ENCODE data around the gene OTOA.
"Not testable (repeated sequence)": the region's sequence is repeated elsewhere in the genome, so short reads cannot be mapped to it uniquely, and the experiment has no call there.

Gene OTOA

GRCh38 chr16:21663889-21664647, at the start of gene OTOA:
TSS of gene OTOA (plus strand) at chr16:21663968. CDS start at chr16:21678515, 14,547 bp downstream.
- DNase-seq (ENCODE audit: low spot score) = no peak

- no peak for DNase-seq (ENCODE audit: low spot score)
Measured at GRCh38 chr16:21614896-21615295, 48.9 kb upstream of the OTOA start.

- DNase-seq (ENCODE audit: low spot score) = no peak
Measured at GRCh38 chr16:21617607-21618006, 46.2 kb upstream of the OTOA start.

- no peak for DNase-seq (ENCODE audit: low spot score)
Measured at GRCh38 chr16:21618281-21618680, 45.5 kb upstream of the OTOA start.

DNA sequence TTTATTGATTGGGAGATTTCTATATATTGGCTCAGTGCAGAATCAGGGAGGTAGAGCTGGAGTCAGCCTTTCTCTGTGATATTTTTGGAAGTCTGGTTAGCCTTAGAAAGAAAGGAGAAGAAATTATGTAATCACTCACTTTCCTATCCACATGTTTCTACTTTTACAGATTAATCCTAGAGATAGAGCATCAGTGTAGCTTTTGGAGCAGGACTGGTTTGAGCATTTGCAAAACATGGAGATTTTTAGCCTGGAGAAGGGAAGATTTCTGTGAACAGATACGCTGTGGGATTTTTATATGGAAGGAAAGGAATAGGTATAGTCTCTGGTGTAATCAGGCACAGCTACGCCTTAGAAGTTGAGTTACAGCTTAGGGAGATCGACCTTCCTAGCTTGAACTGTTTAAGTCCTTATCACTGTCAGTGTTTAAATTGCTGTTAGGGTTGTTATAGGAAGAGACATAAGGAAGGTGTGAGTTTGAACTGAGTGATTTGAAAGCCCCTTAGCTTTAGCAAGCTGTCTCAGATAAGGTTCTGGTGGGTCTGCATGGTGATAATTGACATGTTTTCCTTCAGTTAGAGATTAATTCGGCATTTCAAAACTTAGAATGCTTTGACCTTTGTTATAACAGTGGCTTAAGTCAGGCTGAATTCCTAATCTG, 43.9 kb upstream of the OTOA start:
- no peak for DNase-seq (ENCODE audit: low spot score)

DNA sequence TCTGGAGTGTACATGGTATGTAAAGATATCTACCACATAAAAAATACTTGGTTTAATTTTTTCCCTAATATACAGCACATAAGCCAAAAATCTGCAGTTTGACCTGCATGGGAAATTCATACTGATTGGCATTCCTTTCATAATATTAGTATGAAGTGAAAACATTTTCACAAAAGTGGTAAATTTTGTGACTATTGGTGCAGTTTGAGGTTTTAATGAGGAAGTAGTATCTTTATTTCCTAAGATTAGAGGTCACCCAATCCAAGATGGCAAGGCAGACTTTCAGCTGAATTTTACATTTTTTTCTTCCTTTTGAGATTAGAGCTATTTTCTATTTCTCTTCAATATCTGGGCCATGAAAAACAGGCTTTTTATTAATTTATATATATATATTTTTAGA, 43.2 kb upstream of the OTOA start:
- DNase-seq (ENCODE audit: low spot score) = no peak

- no peak for DNase-seq (ENCODE audit: low spot score)
Measured at GRCh38 chr16:21622545-21622944, 41.2 kb upstream of the OTOA start.

- DNase-seq (ENCODE audit: low spot score) = no peak
Measured at GRCh38 chr16:21625026-21625425, 38.7 kb upstream of the OTOA start.

- DNase-seq (ENCODE audit: low spot score) = peak; percentile 58
Measured at GRCh38 chr16:21626659-21627277, 37.0 kb upstream of the OTOA start.

GRCh38 chr16:21628121-21628726, 35.5 kb upstream of the OTOA start:
- DNase-seq (ENCODE audit: low spot score) = no peak

DNA sequence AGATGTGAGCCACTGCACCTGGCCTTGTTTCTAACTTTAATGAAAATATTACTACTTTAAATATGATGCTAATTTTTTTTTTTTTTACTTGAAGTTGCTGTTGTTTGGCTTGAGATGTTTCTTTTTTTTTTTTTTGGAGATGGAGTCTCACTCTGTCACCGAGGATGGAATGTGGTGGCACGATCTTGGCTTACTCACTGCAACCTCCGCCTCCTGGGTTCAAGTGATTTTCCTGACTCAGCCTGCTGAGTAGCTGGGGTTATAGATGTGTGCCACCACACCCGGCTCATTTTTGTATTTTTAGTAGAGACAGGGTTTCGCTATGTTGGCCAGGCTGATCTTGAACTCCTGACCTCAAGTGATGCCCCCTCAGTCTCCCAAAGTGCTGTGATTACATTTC, 35.0 kb upstream of the OTOA start:
- no peak for DNase-seq (ENCODE audit: low spot score)

DNA sequence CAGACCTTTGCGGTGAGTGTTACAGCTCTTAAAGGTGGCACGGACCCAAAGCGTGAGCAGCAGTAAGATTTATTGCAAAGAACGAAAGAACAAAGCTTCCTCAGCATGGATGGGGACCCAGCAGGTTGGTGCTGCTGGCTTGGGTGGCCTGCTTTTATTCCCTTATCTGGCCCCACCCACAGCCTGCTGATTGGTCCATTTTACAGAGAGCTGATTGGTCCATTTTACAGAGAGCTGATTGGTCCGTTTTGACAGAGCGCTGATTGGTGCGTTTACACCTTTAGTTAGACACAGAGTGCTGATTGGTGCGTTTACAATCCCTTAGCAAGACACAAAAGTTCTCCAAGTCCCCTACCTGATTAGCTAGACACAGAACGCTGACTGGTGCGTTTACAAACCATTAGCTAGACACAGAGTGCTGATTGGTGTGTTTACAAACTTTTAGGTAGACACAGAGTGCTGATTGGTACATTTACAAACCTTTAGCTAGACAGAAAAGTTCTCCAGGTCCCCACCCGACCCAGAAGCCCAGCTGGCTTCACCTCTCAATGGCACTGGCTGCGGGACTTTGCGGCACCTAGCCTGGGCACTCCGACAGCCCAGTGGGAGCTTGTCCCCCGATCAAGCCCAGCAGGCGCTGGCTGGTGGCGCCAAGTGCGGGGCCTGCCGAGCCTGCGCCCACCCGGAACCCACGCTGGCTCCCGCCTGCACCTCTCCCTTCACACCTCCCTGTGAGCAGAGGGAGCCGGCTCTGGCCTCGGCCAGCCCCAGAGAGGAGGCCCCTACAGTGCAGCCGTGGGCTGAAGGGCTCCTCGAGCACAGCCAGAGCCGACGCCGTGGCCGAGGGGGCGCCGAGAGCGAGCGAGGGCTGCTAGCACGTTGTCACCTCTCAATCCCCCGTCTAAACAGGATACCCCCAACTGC, 33.9 kb upstream of the OTOA start:
- not testable (repeated sequence) for DNase-seq (ENCODE audit: low spot score)

DNA sequence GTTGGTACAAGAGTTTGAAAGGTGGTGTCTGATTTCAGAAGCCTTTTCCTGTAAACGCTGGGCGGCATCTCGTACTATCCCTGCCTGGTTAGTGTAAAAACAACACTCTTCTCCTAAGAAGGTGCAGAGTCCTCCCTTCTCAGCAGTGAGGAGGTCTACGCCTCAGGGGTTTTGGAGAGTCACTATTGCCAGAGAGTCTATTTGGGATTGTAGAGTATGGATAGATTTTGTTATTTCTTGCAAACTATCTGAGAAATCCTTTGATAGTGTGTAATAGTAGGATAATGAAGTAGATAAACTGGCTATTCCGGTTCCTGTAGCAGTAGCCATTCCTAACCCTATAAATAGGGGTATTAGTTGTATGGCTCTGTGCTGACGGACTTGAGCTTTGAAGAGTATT, 32.9 kb upstream of the OTOA start:
- not testable (repeated sequence) for DNase-seq (ENCODE audit: low spot score)

GRCh38 chr16:21631376-21631775, 32.4 kb upstream of the OTOA start:
- DNase-seq (ENCODE audit: low spot score) = not testable (repeated sequence)

GRCh38 chr16:21631951-21632575, 31.7 kb upstream of the OTOA start:
- DNase-seq (ENCODE audit: low spot score) = not testable (repeated sequence)

DNA sequence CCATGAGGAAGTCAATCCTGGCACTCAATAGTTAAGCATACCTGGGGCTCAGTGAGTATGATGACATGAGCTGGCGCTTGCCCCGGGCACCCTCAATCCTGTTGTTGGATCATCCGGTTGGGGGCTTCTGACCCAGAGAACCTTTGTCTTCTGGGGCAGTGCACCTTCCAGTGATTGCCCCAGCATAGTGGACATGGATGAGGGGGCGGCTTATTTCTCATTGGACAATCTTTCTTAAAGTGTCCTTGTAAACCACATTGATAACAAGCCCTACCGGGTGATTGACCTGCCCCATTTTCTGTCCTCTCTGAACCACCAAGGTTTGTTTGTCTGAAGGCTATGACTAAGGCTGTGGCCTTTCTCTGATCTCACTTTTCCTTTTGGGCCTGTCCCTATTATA, 29.6 kb upstream of the OTOA start:
- DNase-seq (ENCODE audit: low spot score) = no peak

- not testable (repeated sequence) for DNase-seq (ENCODE audit: low spot score)
Measured at GRCh38 chr16:21635694-21636093, 28.1 kb upstream of the OTOA start.

- DNase-seq (ENCODE audit: low spot score) = no peak
Measured at GRCh38 chr16:21637032-21637968, 26.5 kb upstream of the OTOA start.

- DNase-seq (ENCODE audit: low spot score) = peak; percentile 51
Measured at GRCh38 chr16:21638573-21638975, 25.2 kb upstream of the OTOA start.

- no peak for DNase-seq (ENCODE audit: low spot score)
Measured at GRCh38 chr16:21639493-21639892, 24.3 kb upstream of the OTOA start.

All from CD4-positive, alpha-beta T cell treated with Interleukin-2 at 100 ng/mL for 4 hours (primary cell).